SK-N-SH (cell line): ENCODE results near the gene RAB3C.

Experiments
- CHD2 ChIP-seq: fragments of 150-350 bp; IDR thresholded peaks from 2 replicates; pipeline ENCODE4 v1.6.1; 2018; ENCODE audit warnings: low read length; ENCODE audit not compliant: partially characterized antibody
- ELF1 ChIP-seq: IDR thresholded peaks from 2 replicates; pipeline ENCODE4 v1.4.0; 2012
- GABPA ChIP-seq: IDR thresholded peaks from 2 replicates; pipeline ENCODE4 v1.4.0; 2012; ENCODE audit warnings: low read depth, mild to moderate bottlenecking
- GATA2 ChIP-seq: sonication (generic); formaldehyde crosslinking; IDR thresholded peaks from 2 replicates; pipeline ENCODE4 v1.5.0; 2020; ENCODE audit warnings: mild to moderate bottlenecking, missing genetic modification reagents
- JUND ChIP-seq: IDR thresholded peaks from 2 replicates; pipeline ENCODE4 v1.4.0; 2012
- NRF1 ChIP-seq: IDR thresholded peaks from 2 replicates; pipeline ENCODE4 v1.6.1; 2012; ENCODE audit warnings: low read depth, mild to moderate bottlenecking, low read length
- POLR2AphosphoS5 ChIP-seq: IDR thresholded peaks from 2 replicates; pipeline ENCODE4 v1.6.1; 2012; ENCODE audit warnings: low read depth, low read length
- RAD21 ChIP-seq: IDR thresholded peaks from 2 replicates; pipeline ENCODE4 v1.6.1; 2012; ENCODE audit warnings: mild to moderate bottlenecking, low read length
- SIN3A ChIP-seq: IDR thresholded peaks from 2 replicates; pipeline ENCODE4 v1.6.1; 2012; ENCODE audit warnings: low read depth, mild to moderate bottlenecking, low read length, moderate library complexity, borderline replicate concordance
- SMC3 ChIP-seq: IDR thresholded peaks from 2 replicates; pipeline ENCODE4 v1.6.1; 2012; ENCODE audit warnings: low read depth, low read length, improper control_type of control experiment
- TAF1 ChIP-seq: IDR thresholded peaks from 2 replicates; pipeline ENCODE4 v1.6.1; 2012; ENCODE audit warnings: low read depth, mild to moderate bottlenecking, low read length, moderate library complexity, borderline replicate concordance
- TF ChIP-seq, protein P1 (sequence below): fragments of 200-600 bp; sonication (generic); IDR thresholded peaks from 2 replicates; pipeline ENCODE4 v1.6.1; 2017; ENCODE audit warnings: antibody characterized with exemption, mild to moderate bottlenecking, moderate library complexity
- TF ChIP-seq, protein P2 (sequence below): IDR thresholded peaks from 2 replicates; pipeline ENCODE4 v1.4.0; 2012; ENCODE audit warnings: low read depth, borderline replicate concordance

DNA sequence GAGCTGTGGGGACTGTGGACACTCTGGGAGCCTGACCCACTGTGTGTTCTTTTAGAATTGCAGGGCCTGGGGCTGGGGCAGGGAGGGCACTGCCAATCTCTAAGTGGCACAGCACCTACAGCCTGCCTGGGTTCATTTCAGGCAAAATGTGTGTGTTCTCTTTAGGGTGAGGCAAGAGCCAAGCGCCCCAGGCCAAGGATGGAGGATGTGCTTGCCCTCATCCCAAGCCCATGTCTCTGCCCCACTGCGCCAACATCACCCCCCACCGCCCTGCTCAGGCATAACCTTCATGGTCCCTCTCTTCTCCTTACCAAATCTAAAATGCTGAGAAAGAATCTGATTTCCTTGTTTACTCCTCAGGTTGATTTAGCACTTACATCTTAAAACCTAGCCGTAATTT, 304.4 kb downstream of the RAB3C start:
- TF ChIP-seq, protein P1, sequence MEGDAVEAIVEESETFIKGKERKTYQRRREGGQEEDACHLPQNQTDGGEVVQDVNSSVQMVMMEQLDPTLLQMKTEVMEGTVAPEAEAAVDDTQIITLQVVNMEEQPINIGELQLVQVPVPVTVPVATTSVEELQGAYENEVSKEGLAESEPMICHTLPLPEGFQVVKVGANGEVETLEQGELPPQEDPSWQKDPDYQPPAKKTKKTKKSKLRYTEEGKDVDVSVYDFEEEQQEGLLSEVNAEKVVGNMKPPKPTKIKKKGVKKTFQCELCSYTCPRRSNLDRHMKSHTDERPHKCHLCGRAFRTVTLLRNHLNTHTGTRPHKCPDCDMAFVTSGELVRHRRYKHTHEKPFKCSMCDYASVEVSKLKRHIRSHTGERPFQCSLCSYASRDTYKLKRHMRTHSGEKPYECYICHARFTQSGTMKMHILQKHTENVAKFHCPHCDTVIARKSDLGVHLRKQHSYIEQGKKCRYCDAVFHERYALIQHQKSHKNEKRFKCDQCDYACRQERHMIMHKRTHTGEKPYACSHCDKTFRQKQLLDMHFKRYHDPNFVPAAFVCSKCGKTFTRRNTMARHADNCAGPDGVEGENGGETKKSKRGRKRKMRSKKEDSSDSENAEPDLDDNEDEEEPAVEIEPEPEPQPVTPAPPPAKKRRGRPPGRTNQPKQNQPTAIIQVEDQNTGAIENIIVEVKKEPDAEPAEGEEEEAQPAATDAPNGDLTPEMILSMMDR = no peak
- TF ChIP-seq JUND (no peak), POLR2AphosphoS5 (no peak), NRF1 (no peak), ELF1 (no peak), GABPA (no peak), SMC3 (no peak), GATA2 (CRISPR knock-in tag) (no peak), CHD2 (no peak), SIN3A (no peak), RAD21 (no peak), TAF1 (no peak)
- TF ChIP-seq, protein P2, sequence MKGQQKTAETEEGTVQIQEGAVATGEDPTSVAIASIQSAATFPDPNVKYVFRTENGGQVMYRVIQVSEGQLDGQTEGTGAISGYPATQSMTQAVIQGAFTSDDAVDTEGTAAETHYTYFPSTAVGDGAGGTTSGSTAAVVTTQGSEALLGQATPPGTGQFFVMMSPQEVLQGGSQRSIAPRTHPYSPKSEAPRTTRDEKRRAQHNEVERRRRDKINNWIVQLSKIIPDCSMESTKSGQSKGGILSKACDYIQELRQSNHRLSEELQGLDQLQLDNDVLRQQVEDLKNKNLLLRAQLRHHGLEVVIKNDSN = no peak
